UCSD-AML1 (cell line): ENCODE results near the gene LYPD5.

Experiments
- DNase-seq: peaks from one replicate; lab custom pipeline; 2025; ENCODE audit not compliant: unreplicated experiment; lab: John Stamatoyannopoulos, UW

Gene LYPD5

DNA sequence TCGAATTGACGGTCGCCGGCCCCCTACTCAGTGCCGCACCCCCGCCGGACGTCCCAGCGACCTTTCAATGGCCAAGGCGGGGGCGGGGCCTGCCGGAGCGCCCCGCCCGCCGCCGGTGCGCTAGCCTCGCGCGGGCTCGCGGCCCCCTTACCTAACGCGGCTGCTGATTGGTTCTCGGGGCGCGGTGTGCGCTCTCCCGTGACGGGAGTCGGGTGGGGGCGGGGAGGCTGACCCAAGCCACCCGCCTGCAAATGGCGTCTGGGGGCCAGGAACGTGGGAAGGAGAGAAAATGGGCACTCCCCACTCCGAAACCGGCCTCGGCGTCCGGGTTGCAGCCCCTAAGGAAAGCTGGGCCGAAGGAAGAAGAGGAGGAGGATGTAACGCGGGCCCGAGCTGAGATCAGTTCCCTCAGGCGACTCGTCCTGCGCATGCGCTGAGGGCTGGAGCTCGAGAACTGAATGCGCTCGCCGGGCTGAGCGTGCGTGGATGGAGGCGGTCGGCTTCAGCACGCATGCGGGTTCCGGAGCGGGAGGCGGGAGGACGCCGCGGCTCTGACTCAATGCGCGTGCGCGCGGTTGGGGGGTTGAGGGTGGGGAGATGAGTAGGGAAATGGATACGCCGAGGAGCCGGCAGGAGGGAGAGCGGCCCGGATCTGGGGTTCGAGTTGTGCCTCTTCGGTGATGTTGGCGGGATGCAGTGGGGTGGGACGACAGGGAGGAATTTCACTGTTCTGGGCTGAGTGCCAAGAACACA, 47.6 kb downstream of the LYPD5 start, which contains the start of gene SMG9:
SMG9 (minus strand) TSS at position 460 of the 753 bp plus-strand sequence. CDS start 4,221 bp downstream, outside the sequence.
- DNase-seq = peak; percentile 98

GRCh38 chr19:43754253-43754502, 48.1 kb downstream of the LYPD5 start:
- DNase-seq = no peak

GRCh38 chr19:43752287-43752875, 49.9 kb downstream of the LYPD5 start:
- no peak for DNase-seq

DNA sequence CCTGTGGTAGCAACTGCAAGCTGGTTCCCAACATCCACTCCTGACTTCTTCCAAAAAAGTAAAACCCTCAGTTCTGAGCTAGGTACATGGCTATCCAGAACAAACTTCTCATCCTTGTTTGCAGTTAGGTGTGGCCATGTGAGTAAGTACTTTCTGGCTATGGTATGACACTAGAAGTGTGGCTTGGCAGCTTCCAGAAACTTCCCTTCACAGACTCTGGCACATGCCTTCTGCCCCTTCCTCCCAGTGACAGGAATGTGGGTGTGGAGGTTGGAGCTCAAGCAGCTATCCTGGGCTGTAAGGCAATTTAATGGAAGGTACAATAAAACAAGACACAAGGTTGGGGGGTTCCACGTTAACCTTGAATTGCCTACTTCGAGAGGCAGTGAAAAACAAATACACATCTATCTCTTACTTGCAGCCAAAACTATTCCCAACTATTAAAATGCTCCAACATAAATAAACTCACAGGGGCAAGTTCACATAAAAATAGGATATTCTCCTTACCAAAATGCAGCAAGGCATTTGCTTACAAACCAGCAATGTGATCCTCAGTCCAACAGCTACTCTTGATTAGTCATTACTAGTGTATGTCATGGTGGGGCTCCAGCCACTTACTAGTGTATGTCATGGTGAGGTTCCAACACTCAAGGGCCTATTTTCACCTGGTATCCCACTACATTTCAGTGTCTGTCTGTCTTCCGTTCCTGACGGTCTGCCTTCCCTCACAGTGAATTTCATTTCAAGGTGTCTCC, 50.6 kb downstream of the LYPD5 start:
- DNase-seq = no peak

GRCh38 chr19:43749898-43750297, 52.3 kb downstream of the LYPD5 start:
- no peak for DNase-seq

- DNase-seq = no peak
Observed at GRCh38 chr19:43749152-43749551, 53.1 kb downstream of the LYPD5 start.

GRCh38 chr19:43748685-43749084, 53.6 kb downstream of the LYPD5 start:
- no peak for DNase-seq

GRCh38 chr19:43748205-43748594, 54.0 kb downstream of the LYPD5 start:
- DNase-seq = no peak

DNA sequence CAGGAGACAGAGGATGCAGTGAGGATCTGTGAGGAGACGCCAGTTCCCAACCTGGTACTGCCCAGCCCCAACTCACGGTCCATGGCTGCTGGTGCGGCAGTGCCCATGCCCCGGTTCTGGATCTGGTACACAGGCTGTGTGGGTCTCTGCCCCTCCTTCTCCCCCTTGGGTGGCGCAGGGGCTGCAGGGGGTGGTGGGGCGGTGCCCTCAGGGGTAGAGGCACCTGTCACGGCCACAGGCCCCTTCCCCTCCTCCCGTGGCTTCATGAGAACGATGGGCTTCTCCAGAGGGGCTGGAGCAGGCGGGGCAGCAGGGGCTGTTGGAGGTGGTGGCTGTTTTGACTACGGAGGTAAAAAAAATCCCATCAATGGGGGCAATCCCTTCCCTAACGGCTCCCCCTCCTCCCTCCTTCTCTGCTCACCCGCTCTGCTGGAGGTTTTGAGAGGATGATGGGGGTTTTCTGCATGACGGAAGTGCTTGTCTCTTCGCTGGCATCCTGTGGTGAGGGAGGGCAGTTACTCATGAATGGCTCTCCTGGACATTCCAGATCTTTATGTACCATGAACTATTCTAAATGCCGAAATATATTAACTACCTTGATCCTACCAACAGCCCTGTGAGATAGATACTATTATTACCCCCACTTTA, 54.6 kb downstream of the LYPD5 start:
- DNase-seq = no peak
